ENCODE results near the gene NFYC.

NFYC gene

GRCh38 chr1:40749817-40750216 lies 58.3 kb downstream of the NFYC start:
- TF ChIP-seq CTCF (IDR thresholded peaks at IDR 0.05; ENCODE audit: low read depth, low read length): no peak

GRCh38 chr1:40750451-40750908 lies 59.0 kb downstream of the NFYC start:
- no peak overlapping the region for H3K4me3 ChIP-seq (replicated peaks in 1 of 2; ENCODE audit: low read depth in 2 of 2, low read length in 2 of 2)
- peak in 1 of 2 donors; percentile 41 for DNase-seq (ENCODE audit: low read depth in 2 of 2)
- no peak for TF ChIP-seq CTCF (IDR thresholded peaks at IDR 0.05; ENCODE audit: low read depth, low read length)

More at GRCh38 chr1:40749817-40750216, 58.3 kb downstream of the NFYC start:
- no peak for DNase-seq (ENCODE audit: low read depth in 2 of 2)
- H3K4me3 ChIP-seq (replicated peaks in 1 of 2; ENCODE audit: low read depth in 2 of 2, low read length in 2 of 2): no peak overlapping the region

GRCh38 chr1:40751802-40752201 lies 60.3 kb downstream of the NFYC start:
- H3K4me3 ChIP-seq (replicated peaks in 1 of 2; ENCODE audit: low read depth in 2 of 2, low read length in 2 of 2): no peak overlapping the region
- TF ChIP-seq CTCF (IDR thresholded peaks at IDR 0.05; ENCODE audit: low read depth, low read length): no peak
- no peak for DNase-seq (ENCODE audit: low read depth in 2 of 2)

GRCh38 chr1:40753142-40753882 lies 61.8 kb downstream of the NFYC start:
- no peak overlapping the region for H3K4me3 ChIP-seq (replicated peaks in 1 of 2; ENCODE audit: low read depth in 2 of 2, low read length in 2 of 2)
- DNase-seq (ENCODE audit: low read depth in 2 of 2): no peak
- no peak for TF ChIP-seq CTCF (IDR thresholded peaks at IDR 0.05; ENCODE audit: low read depth, low read length)

GRCh38 chr1:40754201-40754600 lies 62.7 kb downstream of the NFYC start:
- no peak for DNase-seq (ENCODE audit: low read depth in 2 of 2)
- no peak overlapping the region for H3K4me3 ChIP-seq (replicated peaks in 1 of 2; ENCODE audit: low read depth in 2 of 2, low read length in 2 of 2)
- no peak for TF ChIP-seq CTCF (IDR thresholded peaks at IDR 0.05; ENCODE audit: low read depth, low read length)

GRCh38 chr1:40755067-40755466 lies 63.6 kb downstream of the NFYC start:
- no peak for TF ChIP-seq CTCF (IDR thresholded peaks at IDR 0.05; ENCODE audit: low read depth, low read length)
- H3K4me3 ChIP-seq (replicated peaks in 1 of 2; ENCODE audit: low read depth in 2 of 2, low read length in 2 of 2): no peak overlapping the region
- DNase-seq (ENCODE audit: low read depth in 2 of 2): peak; percentile 77 to 84
